ENCODE measurements around the gene HCFC2.

HCFC2 gene

GRCh38 chr12:104121001-104121400 is 56.7 kb downstream of the HCFC2 start:
- DNase-seq (ENCODE audit: low spot score) = peak; percentile 35

- DNase-seq (ENCODE audit: low spot score) = no peak
Observed at GRCh38 chr12:104122298-104122697, 58.0 kb downstream of the HCFC2 start.

- no peak for DNase-seq (ENCODE audit: low spot score)
Observed at GRCh38 chr12:104126548-104126947, 62.2 kb downstream of the HCFC2 start.

GRCh38 chr12:104130760-104131159 is 66.4 kb downstream of the HCFC2 start:
- no peak for DNase-seq (ENCODE audit: low spot score)

GRCh38 chr12:104131609-104132008 is 67.3 kb downstream of the HCFC2 start:
- DNase-seq (ENCODE audit: low spot score) = no peak

GRCh38 chr12:104132351-104132956 is 68.1 kb downstream of the HCFC2 start:
- peak; percentile 55 for DNase-seq (ENCODE audit: low spot score)

GRCh38 chr12:104133321-104133720 is 69.0 kb downstream of the HCFC2 start:
- no peak for DNase-seq (ENCODE audit: low spot score)

- DNase-seq (ENCODE audit: low spot score) = no peak
Observed at GRCh38 chr12:104133866-104134265, 69.5 kb downstream of the HCFC2 start.

GRCh38 chr12:104134882-104135281 is 70.6 kb downstream of the HCFC2 start:
- no peak for DNase-seq (ENCODE audit: low spot score)

- no peak for DNase-seq (ENCODE audit: low spot score)
Observed at GRCh38 chr12:104136577-104136976, 72.2 kb downstream of the HCFC2 start.

- peak; percentile 32 for DNase-seq (ENCODE audit: low spot score)
Observed at GRCh38 chr12:104137001-104137901, 72.9 kb downstream of the HCFC2 start.

- DNase-seq (ENCODE audit: low spot score) = peak; percentile 94
Observed at GRCh38 chr12:104137902-104138796, 73.8 kb downstream of the HCFC2 start, which contains the start of gene NFYB. Gene NFYB (minus strand): TSS chr12:104138210. CDS start chr12:104135453, 2,757 bp downstream.

GRCh38 chr12:104138797-104139152 is 74.4 kb downstream of the HCFC2 start:
- peak; percentile 29 for DNase-seq (ENCODE audit: low spot score)

- DNase-seq (ENCODE audit: low spot score) = no peak
Observed at GRCh38 chr12:104142543-104142942, 78.2 kb downstream of the HCFC2 start.

- DNase-seq (ENCODE audit: low spot score) = no peak
Observed at GRCh38 chr12:104143002-104143401, 78.7 kb downstream of the HCFC2 start.

- no peak for DNase-seq (ENCODE audit: low spot score)
Observed at GRCh38 chr12:104143918-104144317, 79.6 kb downstream of the HCFC2 start.

GRCh38 chr12:104147346-104147745 is 83.0 kb downstream of the HCFC2 start:
- no peak for DNase-seq (ENCODE audit: low spot score)

- DNase-seq (ENCODE audit: low spot score) = no peak
Observed at GRCh38 chr12:104150416-104150815, 86.1 kb downstream of the HCFC2 start.

- DNase-seq (ENCODE audit: low spot score) = no peak
Observed at GRCh38 chr12:104152685-104153241, 88.4 kb downstream of the HCFC2 start.

- no peak for DNase-seq (ENCODE audit: low spot score)
Observed at GRCh38 chr12:104154286-104154685, 90.0 kb downstream of the HCFC2 start.

- DNase-seq (ENCODE audit: low spot score) = no peak
Observed at GRCh38 chr12:104154806-104155205, 90.5 kb downstream of the HCFC2 start.
